GM21360 (cell line): ENCODE results near the gene CD300C.
"Not testable (repeated sequence)": the region's sequence is repeated elsewhere in the genome, so short reads cannot be mapped to it uniquely, and the experiment has no call there.

Source experiments
- ATAC-seq: cut with Tn5 transposase; IDR thresholded peaks from one replicate; pipeline ENCODE4 v1.9.1; 2021; ENCODE audit warnings: mild to moderate bottlenecking, moderate library complexity; ENCODE audit not compliant: unreplicated experiment

CD300C gene

DNA sequence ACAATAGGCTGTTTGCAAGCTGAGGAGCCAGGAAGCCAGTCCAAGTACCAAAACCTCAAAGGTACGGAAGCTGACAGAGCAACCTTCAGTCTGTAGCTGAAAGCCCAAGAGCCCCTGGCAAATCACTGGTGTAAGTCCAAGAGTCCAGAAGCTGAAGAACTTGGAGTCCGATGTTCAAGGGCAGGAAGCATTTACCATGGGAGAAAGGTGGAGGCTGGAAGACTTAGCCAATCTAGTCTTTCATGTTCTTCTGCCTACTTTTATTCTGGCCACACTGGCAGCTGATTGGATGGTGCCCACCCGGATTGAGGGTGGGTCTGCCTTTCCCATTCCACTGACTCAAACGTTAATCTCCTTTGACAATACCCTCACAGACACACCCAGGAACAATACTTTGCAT, 30.0 kb downstream of the CD300C start:
- no peak for ATAC-seq

DNA sequence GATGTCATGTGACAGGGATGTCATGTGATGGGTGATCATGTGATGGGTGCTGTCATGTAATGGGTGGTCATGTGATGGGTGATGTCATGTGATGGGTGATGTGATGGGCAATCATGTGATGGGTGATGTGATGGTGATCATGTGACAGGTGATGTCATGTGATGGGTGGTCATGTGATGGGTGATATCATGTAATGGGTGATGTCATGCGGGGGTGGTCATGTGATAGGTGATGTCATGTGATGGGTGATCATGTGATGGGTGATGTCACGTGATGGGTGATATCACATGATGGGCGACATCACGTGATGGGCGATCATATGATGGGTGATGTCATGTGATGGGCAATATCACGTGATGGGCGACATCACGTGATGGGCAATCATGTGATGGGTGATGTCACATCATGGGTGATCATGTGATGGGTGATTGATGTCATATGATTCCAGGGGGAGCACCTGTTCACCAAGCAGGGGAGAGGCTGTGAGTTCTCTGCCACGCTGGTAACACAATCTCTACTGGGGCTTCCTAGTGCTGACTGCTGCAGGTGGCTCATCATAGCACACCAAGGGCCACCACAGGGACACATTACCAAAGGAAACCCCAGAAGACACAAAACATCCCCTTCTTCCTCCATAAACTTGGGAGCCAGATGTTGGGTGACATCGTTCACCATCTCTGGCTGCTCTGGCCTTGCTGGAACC, 31.1 kb downstream of the CD300C start:
- no peak for ATAC-seq

DNA sequence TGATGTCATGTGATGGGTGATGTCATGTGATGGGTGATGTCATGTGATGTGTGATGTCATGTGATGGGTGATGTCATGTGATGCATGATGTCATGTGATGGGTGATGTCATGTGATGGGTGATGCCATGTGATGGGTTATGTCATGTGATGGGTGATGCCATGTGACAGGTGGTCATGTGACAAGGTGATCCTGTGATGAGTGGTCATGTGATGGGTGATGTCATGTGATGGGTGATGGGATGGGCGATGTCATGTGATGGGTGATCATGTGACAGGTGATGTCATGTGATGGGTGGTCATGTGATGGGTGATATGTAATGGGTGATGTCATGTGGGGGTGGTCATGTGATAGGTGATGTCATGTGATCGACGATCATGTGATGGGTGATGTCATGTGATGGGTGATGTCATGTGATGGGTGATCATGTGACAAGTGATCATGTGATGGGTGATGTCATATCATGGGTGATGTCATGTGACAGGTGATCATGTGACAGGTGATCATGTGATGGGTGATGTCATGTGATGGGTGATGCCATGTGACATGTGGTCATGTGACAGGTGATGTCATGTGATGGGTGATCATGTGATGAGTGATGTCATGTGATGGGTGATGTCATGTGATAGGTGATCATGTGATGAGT, 31.8 kb downstream of the CD300C start:
- no peak for ATAC-seq

DNA sequence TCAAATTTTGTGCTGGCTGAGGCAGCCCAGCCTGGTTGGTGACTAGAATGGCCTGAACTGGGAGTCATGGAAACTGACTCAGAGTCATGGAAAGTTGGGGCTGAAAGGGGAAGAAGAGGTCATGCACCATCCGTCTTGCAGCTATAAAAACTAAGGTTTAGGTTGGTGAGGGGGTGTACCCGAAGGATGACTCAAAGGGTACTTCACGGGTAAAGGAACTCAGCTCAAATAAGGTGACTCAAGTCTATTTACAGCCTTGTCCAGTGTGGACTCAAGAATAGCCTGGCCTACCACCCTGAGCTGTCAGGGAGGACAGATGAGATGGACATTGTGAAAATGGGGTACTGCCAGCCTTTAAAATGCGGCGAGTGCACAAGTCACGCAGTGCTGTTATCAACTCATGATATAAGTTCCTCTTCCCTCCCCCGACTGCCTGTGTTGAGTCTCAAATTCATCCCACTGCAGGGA, 33.3 kb downstream of the CD300C start:
- no peak for ATAC-seq

DNA sequence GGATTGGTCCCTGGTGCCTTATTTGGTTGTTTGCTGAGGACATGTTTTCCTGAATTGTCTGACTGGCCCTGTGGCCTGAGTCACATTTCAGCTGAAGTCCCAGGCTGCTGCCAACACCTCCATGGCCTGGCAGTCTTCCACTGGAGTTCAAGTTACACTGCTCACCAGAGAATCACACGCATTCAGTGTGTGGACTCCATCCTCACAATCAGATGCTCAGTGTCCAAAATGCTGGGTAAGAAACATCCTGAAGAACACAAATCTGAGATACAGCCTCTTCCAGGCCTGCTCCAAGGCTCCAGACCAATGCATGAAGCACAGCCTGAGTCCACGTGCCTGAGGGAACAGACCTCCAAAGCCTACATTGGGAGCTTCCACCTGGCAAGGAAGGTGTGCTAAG, 33.9 kb downstream of the CD300C start:
- ATAC-seq, result no peak

DNA sequence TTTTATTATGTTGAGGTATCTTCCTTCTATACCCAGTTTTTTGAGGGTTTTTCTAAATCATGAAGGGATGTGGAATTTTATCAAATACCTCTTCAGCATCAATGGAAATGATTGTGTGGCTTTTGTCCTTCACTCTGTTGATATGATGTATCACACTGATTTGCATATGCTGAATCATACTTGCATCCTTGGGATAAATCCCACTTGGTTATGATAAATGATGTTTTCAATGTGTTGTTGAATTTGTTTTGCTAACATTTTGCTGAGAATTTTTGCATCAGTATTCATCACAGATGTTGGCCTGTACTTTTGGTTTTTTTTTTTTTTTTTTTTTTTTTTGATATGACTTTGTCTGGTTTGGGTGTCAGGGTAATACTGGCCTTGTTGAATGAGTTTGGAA, 37.8 kb downstream of the CD300C start:
- ATAC-seq, result no peak

DNA sequence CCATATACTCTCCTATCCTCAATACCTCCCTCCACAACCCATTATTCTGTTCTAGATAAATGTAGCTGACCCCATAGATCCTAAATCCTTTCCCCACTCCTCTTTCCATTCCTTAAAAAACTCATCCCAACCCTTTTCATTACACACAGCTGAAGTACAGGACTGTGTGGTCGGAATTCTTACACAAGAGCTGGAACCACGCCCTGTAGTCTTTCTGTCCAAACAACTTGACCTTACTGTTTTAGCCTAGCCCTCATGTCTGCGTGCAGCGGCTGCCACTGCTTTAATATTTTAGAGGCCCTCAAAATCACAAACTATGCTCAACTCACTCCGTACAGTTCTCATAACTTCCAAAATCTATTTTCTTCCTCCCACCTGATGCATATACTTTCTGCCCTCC, 42.0 kb downstream of the CD300C start:
- not testable (repeated sequence) for ATAC-seq

DNA sequence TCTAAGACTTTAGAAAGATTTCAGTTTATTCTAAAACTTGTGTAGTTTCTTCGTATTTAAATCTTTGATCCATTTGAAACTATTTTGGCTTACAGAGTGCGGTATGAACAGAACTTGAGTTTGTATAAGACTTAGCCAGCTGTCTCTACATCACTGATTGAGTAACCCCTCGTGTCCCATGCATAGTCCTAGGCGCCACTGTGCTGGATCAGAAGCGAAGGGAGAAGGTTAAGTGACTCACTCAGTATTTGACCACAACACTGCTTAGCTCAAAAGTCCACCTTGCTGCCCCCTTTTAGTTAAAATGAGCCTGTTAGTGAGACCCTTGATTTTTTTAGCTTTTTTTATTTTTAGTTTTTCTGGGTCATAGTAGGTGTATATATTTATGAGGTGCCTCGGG, 43.1 kb downstream of the CD300C start:
- no peak for ATAC-seq

DNA sequence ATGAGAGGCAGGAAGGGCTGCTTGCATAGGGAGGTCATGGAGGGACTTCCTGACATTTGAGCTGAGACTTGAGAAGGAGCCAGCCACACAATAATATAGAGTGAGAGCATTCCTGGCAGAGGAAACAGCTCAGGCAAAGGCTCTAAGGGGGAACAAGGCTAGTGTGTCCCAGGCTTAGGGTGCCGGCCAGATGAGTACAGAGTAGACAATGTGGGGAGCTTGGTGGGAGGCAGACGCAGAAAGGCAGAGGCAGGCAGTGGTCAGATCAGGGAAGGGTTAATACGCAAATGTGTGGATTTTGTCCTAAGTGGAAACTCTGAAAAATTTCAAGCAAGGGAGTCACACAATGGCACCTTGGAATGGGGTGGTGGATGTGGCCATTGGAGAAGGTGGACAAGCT, 45.9 kb downstream of the CD300C start:
- ATAC-seq, result no peak

DNA sequence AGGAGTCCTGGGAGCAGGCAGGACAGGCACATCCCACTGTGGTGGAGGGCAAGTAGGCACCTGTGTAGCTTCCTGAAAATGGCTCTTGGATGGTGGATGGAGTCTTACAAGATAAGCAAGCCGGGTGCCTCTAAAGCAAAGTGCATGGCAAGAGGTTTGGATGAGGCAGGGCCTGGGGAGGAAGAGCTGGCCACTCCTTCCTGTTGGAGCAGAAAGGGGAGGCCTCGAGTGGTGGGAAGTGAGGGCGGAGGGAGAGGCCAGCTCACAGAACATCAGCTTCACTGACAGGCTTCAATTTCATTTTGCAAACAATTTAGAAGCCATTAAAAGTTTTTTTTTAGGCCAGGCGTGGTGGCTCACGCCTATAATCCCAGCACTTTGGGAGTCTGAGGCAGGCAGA, 48.4 kb downstream of the CD300C start:
- no peak for ATAC-seq

DNA sequence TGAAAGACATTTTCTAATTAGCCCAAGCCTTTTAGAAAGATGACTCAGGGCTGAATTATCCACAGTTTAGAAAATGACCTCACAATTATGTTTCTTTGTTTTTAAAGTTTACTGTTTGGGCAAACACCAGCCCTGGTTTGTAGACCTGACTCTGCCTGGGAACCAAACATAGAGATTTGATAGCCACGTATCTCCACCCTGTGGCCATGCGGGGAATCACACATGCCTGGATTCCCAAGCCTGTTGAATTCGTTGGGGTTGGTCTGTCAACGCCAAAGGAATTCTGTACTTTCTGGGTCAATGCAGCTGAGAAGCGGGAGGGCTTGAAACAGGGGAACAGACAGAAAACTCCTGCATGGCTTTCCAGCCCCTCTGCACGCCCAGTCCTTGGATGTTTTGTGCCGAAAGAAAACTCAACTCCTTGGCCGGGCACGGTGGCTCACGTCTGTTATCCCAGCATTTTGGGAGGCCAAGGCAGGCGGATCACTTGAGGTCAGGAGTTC, 52.5 kb downstream of the CD300C start:
- no peak for ATAC-seq

DNA sequence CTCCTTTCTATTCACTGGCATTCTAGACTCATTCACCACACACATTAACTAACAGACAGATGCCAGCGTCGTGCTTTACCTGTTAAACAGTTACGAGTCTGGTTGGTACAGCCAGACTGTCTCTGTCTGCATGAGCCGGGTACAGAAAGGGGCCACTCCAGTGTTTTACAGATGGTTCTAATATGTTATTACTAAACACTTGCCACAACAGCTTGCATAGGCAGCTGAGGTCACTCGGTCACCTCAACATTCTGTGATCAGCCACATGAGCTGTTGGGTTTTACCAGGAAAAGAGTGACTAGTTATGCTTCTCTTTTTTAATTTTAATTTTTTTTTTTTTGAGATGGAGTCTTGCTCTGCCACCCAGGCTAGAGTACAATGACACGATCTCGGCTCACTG, 54.3 kb downstream of the CD300C start:
- no peak for ATAC-seq
